SK-N-MC (cell line): ENCODE results near the gene NDRG2.
A peak's percentile ranks its signal among the peaks of the same experiment; 100 is the strongest.
"Not testable (repeated sequence)": the region's sequence is repeated elsewhere in the genome, so short reads cannot be mapped to it uniquely, and the experiment has no call there.

Experiments
- DNase-seq: peaks from one replicate; pipeline ENCODE4 v3.0.0-alpha.2; 2011; ENCODE audit warnings: low read depth, low spot score
- H3K27ac ChIP-seq: fragments of 200-600 bp; sonication (generic); 2 replicates; pipeline ENCODE4 v1.5.1; 2016; ENCODE audit warnings: mixed run types
- H3K36me3 ChIP-seq: fragments of 200-600 bp; sonication (generic); 2 replicates; pipeline ENCODE4 v1.6.1; 2017; ENCODE audit warnings: antibody characterized with exemption, low read length, mixed read lengths; ENCODE audit not compliant: insufficient read depth
- H3K4me3 ChIP-seq: fragments of 200-600 bp; sonication (generic); 2 replicates; pipeline ENCODE4 v1.5.1; 2016
- H3K9ac ChIP-seq: fragments of 200-600 bp; sonication (generic); 2 replicates; pipeline ENCODE4 v1.8.0; 2017; ENCODE audit warnings: mixed run types, mixed read lengths; ENCODE audit not compliant: insufficient read length
- H3K9me3 ChIP-seq: fragments of 200-600 bp; sonication (generic); 2 replicates; pipeline ENCODE4 v1.6.1; 2017; ENCODE audit warnings: low read depth, mild to moderate bottlenecking, antibody characterized with exemption, low read length, moderate library complexity, mixed read lengths
- EZH2 ChIP-seq: fragments of 200-600 bp; sonication (generic); IDR thresholded peaks from one replicate; pipeline ENCODE4 v1.6.1; 2017; ENCODE audit warnings: antibody characterized with exemption
- FOXP2 ChIP-seq: optimal IDR thresholded peaks from 2 replicates; pipeline ENCODE3; 2011; ENCODE audit warnings: mild to moderate bottlenecking, moderate library complexity; ENCODE audit not compliant: insufficient read depth; ENCODE audit errors: extremely low read length, control extremely low read depth
- POLR2AphosphoS5 ChIP-seq: IDR thresholded peaks from 2 replicates; pipeline ENCODE4 v1.6.1; 2012; ENCODE audit warnings: mild to moderate bottlenecking, low read depth, low read length, borderline replicate concordance

NDRG2 gene

GRCh38 chr14:20998139-20998538 lies 26.7 kb downstream of the NDRG2 start:
- no peak overlapping the region for H3K9ac ChIP-seq

GRCh38 chr14:20997564-20997963 lies 27.3 kb downstream of the NDRG2 start:
- DNase-seq = no peak
- Histone ChIP-seq H3K9me3 (no peaks in the 10 kb centered on the region), H3K36me3 (peaks cover 41% of the 10 kb centered on the region), H3K4me3 (no peak overlapping the region), H3K27ac (no peak overlapping the region), H3K9ac (no peak overlapping the region)
- TF ChIP-seq POLR2AphosphoS5 = no peak
- no peak for TF ChIP-seq EZH2
- TF ChIP-seq FOXP2 = no peak

More at GRCh38 chr14:20998139-20998538, 26.7 kb downstream of the NDRG2 start:
- DNase-seq = no peak
- Histone ChIP-seq H3K36me3 (peaks cover 36% of the 10 kb centered on the region), H3K9me3 (no peaks in the 10 kb centered on the region), H3K27ac (peak overlapping the region; percentile 52; the same call in 1 of the 2 replicates), H3K4me3 (no peak overlapping the region)
- TF ChIP-seq POLR2AphosphoS5 (no peak), FOXP2 (no peak), EZH2 (no peak)

- Histone ChIP-seq H3K27ac (no peak overlapping the region), H3K9ac (no peak overlapping the region), H3K9me3 (no peaks in the 10 kb centered on the region), H3K4me3 (no peak overlapping the region), H3K36me3 (peaks cover 46% of the 10 kb centered on the region)
- TF ChIP-seq POLR2AphosphoS5 = no peak
- TF ChIP-seq FOXP2 = no peak
- no peak for TF ChIP-seq EZH2
- DNase-seq = no peak
Observed at GRCh38 chr14:20997115-20997514, 27.7 kb downstream of the NDRG2 start.

- H3K27ac ChIP-seq = no peak overlapping the region
- H3K36me3 ChIP-seq = peaks cover 51% of the 10 kb centered on the region
- TF ChIP-seq EZH2 = no peak
- no peak overlapping the region for H3K4me3 ChIP-seq
- H3K9ac ChIP-seq = no peak overlapping the region
- no peaks in the 10 kb centered on the region for H3K9me3 ChIP-seq
- DNase-seq = no peak
Observed at GRCh38 chr14:20996521-20996920, 28.3 kb downstream of the NDRG2 start.

- H3K36me3 ChIP-seq = peaks cover 32% of the 10 kb centered on the region
- peak; percentile 94 for DNase-seq
- H3K9ac ChIP-seq = peak within 1 kb of the TSS; percentile 84
- peak within 1 kb of the TSS; percentile 83 for H3K27ac ChIP-seq
- no peaks in the 10 kb centered on the region for H3K9me3 ChIP-seq
- no peak for TF ChIP-seq FOXP2
- TF ChIP-seq EZH2 = no peak
- TF ChIP-seq POLR2AphosphoS5 = peak; percentile 76; the same call in 1 of the 2 replicates
- H3K4me3 ChIP-seq = peak within 1 kb of the TSS; percentile 97
Observed at GRCh38 chr14:20989787-20990600, 34.9 kb downstream of the NDRG2 start, which contains the start of gene METTL17. Gene METTL17 (plus strand): TSS chr14:20989980. CDS start chr14:20990003, 23 bp downstream.

GRCh38 chr14:20989471-20989786 lies 35.4 kb downstream of the NDRG2 start:
- H3K9me3 ChIP-seq = no peaks in the 10 kb centered on the region
- peak overlapping the region; percentile 83 for H3K27ac ChIP-seq
- DNase-seq = no peak
- peaks cover 26% of the 10 kb centered on the region for H3K36me3 ChIP-seq
- H3K9ac ChIP-seq = peak overlapping the region; percentile 74
- peak; percentile 42; the same call in 1 of the 2 replicates for TF ChIP-seq POLR2AphosphoS5
- TF ChIP-seq FOXP2 = no peak
- no peak for TF ChIP-seq EZH2
- peak overlapping the region; percentile 97 for H3K4me3 ChIP-seq

GRCh38 chr14:20988717-20989470 lies 36.0 kb downstream of the NDRG2 start:
- TF ChIP-seq FOXP2 (no peak), EZH2 (no peak), POLR2AphosphoS5 (no peak)
- H3K27ac ChIP-seq = peak overlapping the region; percentile 83
- no peak for DNase-seq

GRCh38 chr14:20986811-20987210 lies 38.0 kb downstream of the NDRG2 start:
- Histone ChIP-seq H3K4me3 (no peak overlapping the region), H3K27ac (no peak overlapping the region), H3K9me3 (no peaks in the 10 kb centered on the region), H3K36me3 (peaks cover 2% of the 10 kb centered on the region), H3K9ac (no peak overlapping the region)
- TF ChIP-seq EZH2 = no peak
- DNase-seq = no peak

More at GRCh38 chr14:20988717-20989470, 36.0 kb downstream of the NDRG2 start:
- Histone ChIP-seq H3K9me3 (no peaks in the 10 kb centered on the region), H3K36me3 (peaks cover 21% of the 10 kb centered on the region), H3K9ac (peak overlapping the region; percentile 74), H3K4me3 (peak overlapping the region; percentile 73)

- H3K27ac ChIP-seq, H3K36me3 ChIP-seq, H3K9me3 ChIP-seq, H3K9ac ChIP-seq, H3K4me3 ChIP-seq, DNase-seq: not testable (repeated sequence)
Observed at GRCh38 chr14:20985650-20986049, 39.2 kb downstream of the NDRG2 start.
